H9 (cell line): ENCODE results near the gene NEDD4. TPM values are rescaled to one million over a fixed set of nuclear protein-coding genes. Genes with fewer than 3 reads are reported as not detected.

ENCODE experiments used
- DNase-seq: peaks from one replicate; pipeline ENCODE4 v3.0.0-alpha.2; 2017
- H2AFZ ChIP-seq: one replicate; pipeline ENCODE4 v1.6.1; 2013; ENCODE audit warnings: mild to moderate bottlenecking, low read length, control low read depth, moderate library complexity
- H2AK5ac ChIP-seq: 2 replicates; pipeline ENCODE4 v1.6.1; 2013; ENCODE audit warnings: low read length, control low read depth, mixed read lengths; ENCODE audit not compliant: insufficient read length
- H2BK120ac ChIP-seq: one replicate; pipeline ENCODE4 v1.6.1; 2013; ENCODE audit warnings: low read depth, mild to moderate bottlenecking, low read length, control low read depth, inconsistent platforms; ENCODE audit not compliant: poor library complexity, severe bottlenecking
- H2BK12ac ChIP-seq: 2 replicates; pipeline ENCODE4 v1.6.1; 2013; ENCODE audit warnings: low read length, control low read depth, mixed read lengths, low read depth; ENCODE audit not compliant: insufficient read length
- H2BK15ac ChIP-seq: 2 replicates; pipeline ENCODE4 v1.6.1; 2013; ENCODE audit warnings: low read depth, low read length, control low read depth
- H2BK20ac ChIP-seq: one replicate; pipeline ENCODE4 v1.6.1; 2013; ENCODE audit warnings: low read depth, mild to moderate bottlenecking, low read length, control low read depth, inconsistent platforms; ENCODE audit not compliant: poor library complexity, severe bottlenecking
- H2BK5ac ChIP-seq: 2 replicates; pipeline ENCODE4 v1.6.1; 2013; ENCODE audit warnings: low read length, control low read depth, mixed read lengths; ENCODE audit not compliant: insufficient read length
- H3K14ac ChIP-seq: 2 replicates; pipeline ENCODE4 v1.6.1; 2013; ENCODE audit warnings: low read length, control low read depth; ENCODE audit not compliant: insufficient read depth
- H3K18ac ChIP-seq: 2 replicates; pipeline ENCODE4 v1.6.1; 2013; ENCODE audit warnings: low read depth, mild to moderate bottlenecking, mixed read lengths, low read length, control low read depth; ENCODE audit not compliant: insufficient read length
- H3K23ac ChIP-seq: 2 replicates; pipeline ENCODE4 v1.6.1; 2013; ENCODE audit warnings: low read length, control low read depth, mixed read lengths, low read depth; ENCODE audit not compliant: insufficient read length
- H3K23me2 ChIP-seq: 2 replicates; pipeline ENCODE4 v1.6.1; 2013; ENCODE audit warnings: low read depth, mild to moderate bottlenecking, mixed read lengths, low read length, control low read depth; ENCODE audit not compliant: insufficient read length, poor library complexity, severe bottlenecking
- H3K27ac ChIP-seq: 2 replicates; pipeline ENCODE4 v1.5.1; 2013; ENCODE audit warnings: low read length, control low read depth, mixed read lengths, low read depth; ENCODE audit not compliant: insufficient read length
- H3K27me3 ChIP-seq: 2 replicates; pipeline ENCODE4 v1.6.1; 2013; ENCODE audit warnings: low read length, control low read depth, inconsistent platforms; ENCODE audit not compliant: insufficient read depth
- H3K4ac ChIP-seq: 2 replicates; pipeline ENCODE4 v1.6.1; 2013; ENCODE audit warnings: low read depth, mild to moderate bottlenecking, control low read depth, inconsistent platforms, low read length, moderate library complexity
- H3K4me1 ChIP-seq: 2 replicates; pipeline ENCODE4 v1.6.1; 2013; ENCODE audit warnings: low read length, control low read depth, inconsistent platforms; ENCODE audit not compliant: insufficient read depth
- H3K4me2 ChIP-seq: 2 replicates; pipeline ENCODE4 v1.6.1; 2013; ENCODE audit warnings: low read length, control low read depth, mixed read lengths; ENCODE audit not compliant: insufficient read length, insufficient read depth
- H3K56ac ChIP-seq: 2 replicates; pipeline ENCODE4 v1.6.1; 2013; ENCODE audit warnings: low read depth, mild to moderate bottlenecking, mixed read lengths, low read length, control low read depth; ENCODE audit not compliant: insufficient read length
- H3K79me1 ChIP-seq: 2 replicates; pipeline ENCODE4 v1.6.1; 2013; ENCODE audit warnings: low read depth, mild to moderate bottlenecking, moderate library complexity, low read length, control low read depth, inconsistent platforms; ENCODE audit not compliant: insufficient read depth, poor library complexity, severe bottlenecking
- H3K79me2 ChIP-seq: 2 replicates; pipeline ENCODE4 v1.6.1; 2013; ENCODE audit warnings: low read length, control low read depth, inconsistent platforms; ENCODE audit not compliant: insufficient read depth
- H3K9ac ChIP-seq: 2 replicates; pipeline ENCODE4 v1.6.1; 2013; ENCODE audit warnings: low read length, control low read depth, mixed read lengths; ENCODE audit not compliant: insufficient read length; ENCODE audit errors: extremely low read depth
- H3K9me3 ChIP-seq: one replicate; pipeline ENCODE4 v1.6.1; 2013; ENCODE audit warnings: low read depth, low read length, inconsistent platforms; ENCODE audit not compliant: control insufficient read depth
- H3T11ph ChIP-seq: one replicate; pipeline ENCODE4 v1.6.1; 2013; ENCODE audit warnings: mild to moderate bottlenecking, low read length, control low read depth, inconsistent platforms
- H4K20me1 ChIP-seq: one replicate; pipeline ENCODE4 v1.6.1; 2013; ENCODE audit not compliant: control insufficient read depth, insufficient read length, insufficient read depth
- H4K5ac ChIP-seq: 2 replicates; pipeline ENCODE4 v1.6.1; 2013; ENCODE audit warnings: low read depth, mild to moderate bottlenecking, mixed read lengths, low read length, control low read depth; ENCODE audit not compliant: insufficient read length
- H4K8ac ChIP-seq: replicated peaks from 2 replicates; pipeline ENCODE4 v1.6.1; 2013; ENCODE audit warnings: low read length, control low read depth, mixed read lengths, low read depth; ENCODE audit not compliant: insufficient read length
- H4K91ac ChIP-seq: 2 replicates; pipeline ENCODE4 v1.6.1; 2013; ENCODE audit warnings: low read depth, mild to moderate bottlenecking, moderate library complexity, mixed read lengths, low read length, control low read depth; ENCODE audit not compliant: insufficient read length
- H3K27ac Mint-ChIP-seq, 3 experiments: 2 replicates in 2 of 3; 3 replicates in 1 of 3; pipeline ENCODE4 v1.8.0; 2020 to 2021; ENCODE audit warnings: mixed read lengths in 3 of 3, mild to moderate bottlenecking in 1 of 3, moderate library complexity in 1 of 3
- H3K27me3 Mint-ChIP-seq: 2 replicates; pipeline ENCODE4 v1.8.0; 2021; ENCODE audit warnings: low read depth, mild to moderate bottlenecking, moderate library complexity, mixed read lengths
- H3K36me3 Mint-ChIP-seq, 3 experiments: 2 replicates in 2 of 3; 3 replicates in 1 of 3; pipeline ENCODE4 v1.8.0; 2020 to 2021; ENCODE audit warnings: low read depth in 3 of 3, mixed read lengths in 3 of 3; ENCODE audit not compliant: insufficient read depth in 1 of 3
- H3K4me1 Mint-ChIP-seq, 2 experiments: 2 replicates each; pipeline ENCODE4 v1.8.0; 2020; ENCODE audit warnings: mixed read lengths in 2 of 2
- H3K4me3 Mint-ChIP-seq, 2 experiments: 2 replicates in 1 of 2; 3 replicates in 1 of 2; pipeline ENCODE4 v1.8.0; 2020 to 2021; ENCODE audit warnings: mild to moderate bottlenecking in 2 of 2, mixed read lengths in 2 of 2, moderate library complexity in 1 of 2
- H3K9me3 Mint-ChIP-seq, 2 experiments: 2 replicates in 1 of 2; 3 replicates in 1 of 2; pipeline ENCODE4 v1.8.0; 2020; ENCODE audit warnings: mild to moderate bottlenecking in 2 of 2, mixed read lengths in 2 of 2, moderate library complexity in 1 of 2
- total RNA-seq: library from RNA; stranded (reverse); gene quantifications from 2 replicates; pipeline ENCODE4 v1.2.1, GENCODE V29; 2021
- TF ChIP-seq, protein P1 (sequence below): fragments of 200-600 bp; sonication (generic); conservative IDR thresholded peaks from 3 replicates; pipeline ENCODE4 v1.8.0; 2021; ENCODE audit warnings: antibody characterized with exemption, mild to moderate bottlenecking

Gene NEDD4
- total RNA-seq, 1 experiment from 2014 or later = 9.6 TPM

DNA sequence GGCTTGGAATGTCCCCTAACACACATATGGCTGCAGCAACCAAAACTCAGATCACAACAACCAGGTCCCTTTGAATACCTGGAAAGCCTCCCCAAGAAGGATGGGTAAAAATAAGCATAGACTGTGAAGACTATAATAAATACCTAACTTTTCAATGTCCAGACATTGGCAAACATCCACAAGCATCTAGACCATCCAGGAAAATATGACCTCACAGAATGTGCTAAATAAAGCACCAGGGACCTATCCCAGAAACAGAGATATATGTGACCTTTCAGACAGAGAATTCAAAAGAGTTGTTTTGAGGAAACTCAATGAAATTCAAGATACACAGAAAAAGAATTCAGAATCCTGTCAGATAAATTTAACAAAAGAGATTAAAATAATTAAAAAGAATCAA, 109.2 kb downstream of the NEDD4 start:
- H3K4ac ChIP-seq = no peak overlapping the region
- H3K56ac ChIP-seq = no peak overlapping the region
- no peak overlapping the region for H2BK12ac ChIP-seq
- H4K20me1 ChIP-seq = no peaks in the 10 kb centered on the region
- Mint-ChIP-seq H3K36me3 (no peaks in the 10 kb centered on the region; a peak in 1 of 7 replicates), H3K4me1 (no peaks in the 10 kb centered on the region), H3K27me3 (no peaks in the 10 kb centered on the region; the same call in 1 of the 2 replicates), H3K4me3 (no peak overlapping the region), H3K27ac (no peak overlapping the region), H3K9me3 (peaks cover 2 to 8% of the 10 kb centered on the region in 2 experiments; a peak in 3 of 5 replicates)
- no peak overlapping the region for H3T11ph ChIP-seq
- no peak overlapping the region for H4K91ac ChIP-seq
- H3K79me2 ChIP-seq = no peaks in the 10 kb centered on the region
- no peak overlapping the region for H3K9ac ChIP-seq
- no peaks in the 10 kb centered on the region for H3K23me2 ChIP-seq
- no peak overlapping the region for H2AFZ ChIP-seq
- H3K4me1 ChIP-seq = no peaks in the 10 kb centered on the region
- DNase-seq = no peak
- no peak overlapping the region for H2BK120ac ChIP-seq
- H2BK15ac ChIP-seq = no peak overlapping the region
- H3K14ac ChIP-seq = no peak overlapping the region
- TF ChIP-seq, protein P1, sequence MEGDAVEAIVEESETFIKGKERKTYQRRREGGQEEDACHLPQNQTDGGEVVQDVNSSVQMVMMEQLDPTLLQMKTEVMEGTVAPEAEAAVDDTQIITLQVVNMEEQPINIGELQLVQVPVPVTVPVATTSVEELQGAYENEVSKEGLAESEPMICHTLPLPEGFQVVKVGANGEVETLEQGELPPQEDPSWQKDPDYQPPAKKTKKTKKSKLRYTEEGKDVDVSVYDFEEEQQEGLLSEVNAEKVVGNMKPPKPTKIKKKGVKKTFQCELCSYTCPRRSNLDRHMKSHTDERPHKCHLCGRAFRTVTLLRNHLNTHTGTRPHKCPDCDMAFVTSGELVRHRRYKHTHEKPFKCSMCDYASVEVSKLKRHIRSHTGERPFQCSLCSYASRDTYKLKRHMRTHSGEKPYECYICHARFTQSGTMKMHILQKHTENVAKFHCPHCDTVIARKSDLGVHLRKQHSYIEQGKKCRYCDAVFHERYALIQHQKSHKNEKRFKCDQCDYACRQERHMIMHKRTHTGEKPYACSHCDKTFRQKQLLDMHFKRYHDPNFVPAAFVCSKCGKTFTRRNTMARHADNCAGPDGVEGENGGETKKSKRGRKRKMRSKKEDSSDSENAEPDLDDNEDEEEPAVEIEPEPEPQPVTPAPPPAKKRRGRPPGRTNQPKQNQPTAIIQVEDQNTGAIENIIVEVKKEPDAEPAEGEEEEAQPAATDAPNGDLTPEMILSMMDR = no peak
- no peak overlapping the region for H4K8ac ChIP-seq
- no peak overlapping the region for H3K27ac ChIP-seq
- no peaks in the 10 kb centered on the region for H3K27me3 ChIP-seq
- no peak overlapping the region for H2AK5ac ChIP-seq
- H2BK20ac ChIP-seq = no peak overlapping the region
- no peak overlapping the region for H4K5ac ChIP-seq
- no peak overlapping the region for H3K4me2 ChIP-seq
- no peaks in the 10 kb centered on the region for H3K9me3 ChIP-seq
- no peaks in the 10 kb centered on the region for H3K79me1 ChIP-seq
- H3K23ac ChIP-seq = no peak overlapping the region
- H2BK5ac ChIP-seq = no peak overlapping the region
- no peak overlapping the region for H3K18ac ChIP-seq
